GM10847 (cell line): ENCODE data around the gene DIDO1.

Experiments
- POLR2A ChIP-seq: IDR thresholded peaks from 2 replicates; pipeline ENCODE4 v1.6.1; 2011; ENCODE audit not compliant: insufficient read length; ENCODE audit errors: extremely low read depth

The DIDO1 gene

GRCh38 chr20:62887152-62887859 lies 39.0 kb downstream of the DIDO1 start:
- no peak for TF ChIP-seq POLR2A

GRCh38 chr20:62886709-62887058 lies 39.6 kb downstream of the DIDO1 start:
- no peak for TF ChIP-seq POLR2A

GRCh38 chr20:62885896-62886708 lies 40.2 kb downstream of the DIDO1 start:
- TF ChIP-seq POLR2A, result no peak

GRCh38 chr20:62885046-62885895 lies 41.0 kb downstream of the DIDO1 start:
- no peak for TF ChIP-seq POLR2A

- TF ChIP-seq POLR2A, result no peak
These were observed 41.7 kb downstream of the DIDO1 start for GRCh38 chr20:62884556-62884955.

GRCh38 chr20:62882426-62882825 lies 43.9 kb downstream of the DIDO1 start:
- TF ChIP-seq POLR2A, result no peak

GRCh38 chr20:62881662-62882395 lies 44.5 kb downstream of the DIDO1 start:
- TF ChIP-seq POLR2A, result no peak

GRCh38 chr20:62880935-62881661 lies 45.2 kb downstream of the DIDO1 start:
- no peak for TF ChIP-seq POLR2A

GRCh38 chr20:62880147-62880934 lies 46.0 kb downstream of the DIDO1 start:
- TF ChIP-seq POLR2A, result no peak

- TF ChIP-seq POLR2A, result no peak
These were observed 46.8 kb downstream of the DIDO1 start for GRCh38 chr20:62879275-62880146.

- TF ChIP-seq POLR2A, result no peak
These were observed 47.9 kb downstream of the DIDO1 start for GRCh38 chr20:62878244-62879038.
